LNCaP clone FGC (cell line): ENCODE results near the gene C2CD3.
A peak's percentile ranks its signal among the peaks of the same experiment; 100 is the strongest.
"Not testable (repeated sequence)": the region's sequence is repeated elsewhere in the genome, so short reads cannot be mapped to it uniquely, and the experiment has no call there.

Source experiments
- DNase-seq: peaks from one replicate; pipeline ENCODE4 v3.0.0-alpha.2; 2011; ENCODE audit warnings: low read depth
- H3K4me3 ChIP-seq: 2 replicates; pipeline ENCODE4 v1.5.1; 2011; ENCODE audit warnings: mild to moderate bottlenecking, low read depth, low read length, control low read depth
- TF ChIP-seq, protein P1 (sequence below): IDR thresholded peaks from 2 replicates; pipeline ENCODE4 v1.5.1; 2012; ENCODE audit warnings: mild to moderate bottlenecking; ENCODE audit not compliant: control insufficient read depth, insufficient read depth; ENCODE audit errors: extremely low read depth

Gene C2CD3

DNA sequence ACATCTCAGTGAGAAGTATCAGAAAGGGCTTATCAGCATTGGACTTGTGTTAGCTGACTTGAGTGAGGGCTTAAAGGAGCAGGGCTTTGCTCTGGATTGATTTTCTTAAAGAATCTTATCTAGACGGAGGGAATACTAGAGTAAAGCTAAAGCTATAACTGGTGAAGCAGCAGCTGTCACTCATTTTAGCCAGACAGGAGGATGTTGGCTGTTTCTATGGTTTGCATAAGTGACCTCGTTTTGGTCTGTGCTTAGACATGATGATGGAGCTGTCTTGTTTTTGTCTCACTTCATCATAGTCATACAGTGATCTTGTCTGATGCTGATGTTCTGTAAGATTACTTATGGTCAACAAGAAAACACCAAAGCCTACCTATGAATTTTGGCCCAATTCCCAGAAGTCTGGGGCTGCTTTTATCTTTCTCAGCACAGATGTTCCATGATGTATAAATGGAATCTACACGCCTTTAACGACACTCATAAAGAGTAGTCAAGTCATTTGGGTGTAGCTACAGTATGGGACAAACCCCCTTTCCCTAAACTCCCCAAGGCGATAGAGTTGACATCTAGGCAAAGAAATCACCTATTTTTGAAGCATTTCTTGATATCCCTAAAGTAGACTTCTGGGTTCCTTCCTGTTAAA, 84.4 kb downstream of the C2CD3 start:
- no peak overlapping the region for H3K4me3 ChIP-seq
- TF ChIP-seq, protein P1, sequence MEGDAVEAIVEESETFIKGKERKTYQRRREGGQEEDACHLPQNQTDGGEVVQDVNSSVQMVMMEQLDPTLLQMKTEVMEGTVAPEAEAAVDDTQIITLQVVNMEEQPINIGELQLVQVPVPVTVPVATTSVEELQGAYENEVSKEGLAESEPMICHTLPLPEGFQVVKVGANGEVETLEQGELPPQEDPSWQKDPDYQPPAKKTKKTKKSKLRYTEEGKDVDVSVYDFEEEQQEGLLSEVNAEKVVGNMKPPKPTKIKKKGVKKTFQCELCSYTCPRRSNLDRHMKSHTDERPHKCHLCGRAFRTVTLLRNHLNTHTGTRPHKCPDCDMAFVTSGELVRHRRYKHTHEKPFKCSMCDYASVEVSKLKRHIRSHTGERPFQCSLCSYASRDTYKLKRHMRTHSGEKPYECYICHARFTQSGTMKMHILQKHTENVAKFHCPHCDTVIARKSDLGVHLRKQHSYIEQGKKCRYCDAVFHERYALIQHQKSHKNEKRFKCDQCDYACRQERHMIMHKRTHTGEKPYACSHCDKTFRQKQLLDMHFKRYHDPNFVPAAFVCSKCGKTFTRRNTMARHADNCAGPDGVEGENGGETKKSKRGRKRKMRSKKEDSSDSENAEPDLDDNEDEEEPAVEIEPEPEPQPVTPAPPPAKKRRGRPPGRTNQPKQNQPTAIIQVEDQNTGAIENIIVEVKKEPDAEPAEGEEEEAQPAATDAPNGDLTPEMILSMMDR = no peak
- DNase-seq = peak; percentile 84

DNA sequence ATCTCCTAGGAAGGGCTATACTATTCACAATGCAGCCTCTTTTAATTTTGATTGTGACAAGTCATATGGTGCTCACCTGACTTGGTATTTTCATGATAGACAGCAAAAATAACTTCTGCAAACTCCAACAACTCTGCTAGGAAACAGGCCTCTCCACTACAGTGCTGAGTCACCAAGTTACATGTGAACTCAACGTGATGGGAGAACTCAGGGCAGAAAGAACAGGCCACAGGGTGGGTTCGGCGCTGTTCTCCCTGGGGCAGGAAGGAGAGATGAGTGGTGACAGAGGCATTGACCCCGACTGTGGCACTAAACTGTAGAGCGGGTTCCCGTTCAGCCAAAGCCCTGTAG, 85.3 kb downstream of the C2CD3 start:
- DNase-seq = no peak
- H3K4me3 ChIP-seq = no peak overlapping the region
- TF ChIP-seq, protein P1 = no peak

DNA sequence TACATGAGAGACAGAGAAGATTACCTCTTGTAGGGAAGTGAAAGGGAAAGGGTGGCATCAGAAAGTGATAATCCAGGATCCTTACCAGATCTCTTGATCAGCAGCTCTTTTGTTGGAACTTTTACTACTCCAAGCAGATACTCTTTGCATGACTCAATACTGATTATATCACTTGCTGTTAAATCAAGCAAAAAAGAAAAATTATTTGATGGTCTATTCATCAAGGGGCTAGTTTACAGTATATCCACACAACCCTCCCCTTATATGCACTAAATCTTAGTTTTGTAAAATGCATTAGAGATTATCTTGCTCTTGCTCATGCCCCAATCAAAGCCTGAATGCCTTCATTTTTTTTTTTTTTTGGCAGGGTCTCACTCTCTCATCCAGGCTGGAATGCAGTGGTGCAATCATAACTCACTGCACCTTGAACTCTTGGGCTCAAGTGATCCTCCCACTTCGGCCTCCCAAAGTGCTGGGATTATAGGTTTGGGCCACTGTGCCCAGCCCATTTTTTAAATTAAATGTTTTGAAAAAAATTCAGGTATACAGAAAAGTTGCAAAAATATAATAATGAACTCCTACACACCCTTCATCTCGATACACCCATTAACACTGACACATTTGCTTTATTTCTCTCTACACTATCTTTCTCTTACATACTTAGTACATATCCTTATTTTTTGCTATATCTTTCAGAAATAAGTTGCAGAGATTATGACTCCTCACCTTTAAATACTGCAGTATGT, 85.8 kb downstream of the C2CD3 start:
- no peak for DNase-seq
- TF ChIP-seq, protein P1 = no peak

DNA sequence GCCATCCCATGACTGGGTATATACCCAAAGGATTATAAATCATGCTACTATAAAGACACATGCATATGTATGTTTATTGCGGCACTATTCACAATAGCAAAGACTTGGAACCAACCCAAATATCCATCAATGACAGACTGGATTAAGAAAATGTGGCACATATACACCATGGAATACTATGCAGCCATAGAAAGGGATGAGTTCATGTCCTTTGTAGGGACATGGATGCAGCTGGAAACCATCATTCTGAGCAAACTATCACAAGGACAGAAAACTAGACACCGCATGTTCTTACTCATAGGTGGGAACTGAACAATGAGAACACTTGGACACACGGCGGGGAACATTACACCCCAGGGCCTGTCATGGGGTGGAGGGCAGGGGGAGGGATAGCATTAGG, 86.9 kb downstream of the C2CD3 start:
- not testable (repeated sequence) for DNase-seq, H3K4me3 ChIP-seq

More for the DNA sequence above, 85.8 kb downstream of the C2CD3 start:
- H3K4me3 ChIP-seq = no peak overlapping the region

DNA sequence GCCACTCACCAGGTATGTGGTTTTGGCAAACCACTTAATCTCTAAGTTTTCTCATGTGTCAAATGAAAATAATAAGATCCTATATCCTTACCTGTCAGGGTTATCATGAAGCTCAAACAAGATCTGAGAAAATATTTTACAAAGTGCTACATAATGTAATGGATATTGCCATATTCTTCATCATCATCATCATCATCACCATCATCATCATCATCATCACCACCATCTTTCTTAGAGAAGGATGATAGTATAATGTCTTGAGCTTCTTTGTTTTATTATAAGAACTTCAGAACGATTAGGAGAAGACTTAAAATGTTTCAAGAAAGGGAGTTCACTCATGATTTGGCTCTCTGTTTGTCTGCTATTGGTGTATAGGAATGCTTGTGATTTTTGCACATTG, 89.4 kb downstream of the C2CD3 start:
- no peak for DNase-seq
- H3K4me3 ChIP-seq = no peak overlapping the region
- TF ChIP-seq, protein P1 = no peak

DNA sequence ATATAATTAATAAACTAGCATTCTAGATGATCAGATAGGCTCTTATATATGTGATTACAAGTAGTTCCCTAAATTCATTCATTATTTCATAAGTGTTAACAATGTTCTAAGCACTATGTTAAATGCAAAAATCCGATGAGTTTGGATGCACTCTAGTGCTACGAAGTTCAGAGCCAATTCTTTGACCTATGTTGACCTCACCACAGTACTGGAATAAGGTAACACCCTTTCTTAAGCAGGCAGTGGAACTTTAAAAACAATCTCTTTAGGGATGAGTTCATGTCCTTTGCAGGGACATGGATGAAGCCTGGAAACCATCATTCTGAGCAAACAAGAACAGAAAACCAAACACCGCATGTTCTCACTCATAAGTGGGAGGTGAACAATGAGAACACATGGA, 93.6 kb downstream of the C2CD3 start:
- no peak for DNase-seq
- TF ChIP-seq, protein P1 = no peak
- H3K4me3 ChIP-seq = no peak overlapping the region

DNA sequence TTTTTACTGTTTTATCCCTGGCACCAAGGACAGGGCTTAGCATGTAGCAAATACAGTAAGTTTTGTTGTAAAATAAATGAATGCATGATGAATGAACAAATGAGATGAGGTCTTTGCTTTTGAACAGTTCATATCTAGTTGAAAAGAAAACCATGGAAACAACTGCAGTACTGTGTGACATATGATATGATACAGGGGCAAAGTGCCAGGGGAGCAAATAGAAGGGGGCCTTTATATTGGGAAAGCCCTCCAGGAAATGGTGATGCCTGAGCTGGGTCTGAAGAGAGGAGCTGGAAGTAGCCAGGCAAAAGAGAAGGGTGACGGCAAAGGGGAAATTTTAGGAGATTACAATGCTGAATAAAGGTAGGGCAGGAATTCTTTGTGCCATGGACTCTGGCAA, 98.1 kb downstream of the C2CD3 start:
- no peak overlapping the region for H3K4me3 ChIP-seq
- DNase-seq = no peak
- TF ChIP-seq, protein P1 = no peak
